H1 (cell line): Measurements from ENCODE around the gene ROM1.

Experiments
- ASH2L ChIP-seq: fragments of 200-600, 300-600 bp; sonication (generic); IDR thresholded peaks from one replicate; pipeline ENCODE4 v1.7.1; 2017; ENCODE audit warnings: low read length
- ATF3 ChIP-seq: IDR thresholded peaks from 2 replicates; pipeline ENCODE4 v1.6.1; 2011; ENCODE audit warnings: low read depth, mild to moderate bottlenecking, low read length; ENCODE audit not compliant: insufficient read depth
- CTCF ChIP-seq, 3 experiments: IDR thresholded peaks; 1 replicate in 2 of 3; 2 replicates in 1 of 3; pipeline versions ENCODE4 v1.5.1 to v1.6.1; 2011; ENCODE audit warnings: low read length in 3 of 3, mild to moderate bottlenecking in 3 of 3, inconsistent platforms in 2 of 3, low read depth in 1 of 3, moderate library complexity in 1 of 3; ENCODE audit not compliant: insufficient read depth in 1 of 3; ENCODE audit errors: control extremely low read depth in 1 of 3
- EZH2 ChIP-seq: fragments of 200-600 bp; sonication (generic); IDR thresholded peaks from 2 replicates; pipeline ENCODE4 v1.7.1; 2012; ENCODE audit warnings: low read depth, mild to moderate bottlenecking, moderate library complexity, low read length, inconsistent platforms; ENCODE audit not compliant: severe bottlenecking
- HDAC2 ChIP-seq, 2 experiments: fragments of 300-600 bp in 1 of 2; sonication (generic) in 1 of 2; IDR thresholded peaks; 2 replicates each; pipeline ENCODE4 v1.6.1; 2011 to 2012; ENCODE audit warnings: low read depth in 2 of 2, low read length in 2 of 2, mild to moderate bottlenecking in 2 of 2, moderate library complexity in 2 of 2, borderline replicate concordance in 1 of 2, inconsistent platforms in 1 of 2
- PHF8 ChIP-seq: fragments of 200-600 bp; sonication (generic); conservative IDR thresholded peaks from 2 replicates; pipeline ENCODE4 v1.7.1; 2012; ENCODE audit warnings: low read depth, mild to moderate bottlenecking, inconsistent platforms, low read length, moderate library complexity
- POLR2A ChIP-seq, 2 experiments: IDR thresholded peaks; 1 replicate in 1 of 2; 2 replicates in 1 of 2; pipeline ENCODE4 v1.6.1; 2011; ENCODE audit warnings: low read depth in 2 of 2, low read length in 2 of 2, mild to moderate bottlenecking in 2 of 2; ENCODE audit errors: control extremely low read depth in 1 of 2
- SP1 ChIP-seq: IDR thresholded peaks from 2 replicates; pipeline ENCODE4 v1.6.1; 2011; ENCODE audit warnings: low read depth, low read length
- SRF ChIP-seq: IDR thresholded peaks from 2 replicates; pipeline ENCODE4 v1.6.1; 2011; ENCODE audit warnings: mild to moderate bottlenecking, low read depth, low read length, moderate library complexity
- TAF1 ChIP-seq: IDR thresholded peaks from 2 replicates; pipeline ENCODE4 v1.6.1; 2011; ENCODE audit warnings: mild to moderate bottlenecking, low read depth, low read length

- no peak for TF ChIP-seq CTCF (IDR thresholded peaks at IDR 0.05; ENCODE audit: control extremely low read depth in 1 of 3, insufficient read depth in 1 of 3, low read depth in 1 of 3, low read length in 3 of 3)
- no peak for TF ChIP-seq ASH2L
- no peak for TF ChIP-seq ATF3
- TF ChIP-seq TAF1, result no peak
- no peak for TF ChIP-seq HDAC2 (IDR thresholded peaks at IDR 0.05; ENCODE audit: borderline replicate concordance in 1 of 2, low read depth in 2 of 2, low read length in 2 of 2)
- no peak for TF ChIP-seq POLR2A (IDR thresholded peaks at IDR 0.05; ENCODE audit: control extremely low read depth in 1 of 2, low read depth in 2 of 2, low read length in 2 of 2)
- TF ChIP-seq SRF, result no peak
- TF ChIP-seq SP1, result no peak
- no peak for TF ChIP-seq PHF8
- no peak for TF ChIP-seq EZH2
Measured at GRCh38 chr11:62654297-62654696, 41.2 kb downstream of the ROM1 start.
